GM21515 (cell line): ENCODE results near the gene DPP10.

ENCODE experiments used
- ATAC-seq: cut with Tn5 transposase; IDR thresholded peaks from one replicate; pipeline ENCODE4 v1.9.1; 2021; ENCODE audit not compliant: unreplicated experiment

Gene DPP10

GRCh38 chr2:115635430-115635829, 1193.0 kb downstream of the DPP10 start:
- ATAC-seq = no peak

DNA sequence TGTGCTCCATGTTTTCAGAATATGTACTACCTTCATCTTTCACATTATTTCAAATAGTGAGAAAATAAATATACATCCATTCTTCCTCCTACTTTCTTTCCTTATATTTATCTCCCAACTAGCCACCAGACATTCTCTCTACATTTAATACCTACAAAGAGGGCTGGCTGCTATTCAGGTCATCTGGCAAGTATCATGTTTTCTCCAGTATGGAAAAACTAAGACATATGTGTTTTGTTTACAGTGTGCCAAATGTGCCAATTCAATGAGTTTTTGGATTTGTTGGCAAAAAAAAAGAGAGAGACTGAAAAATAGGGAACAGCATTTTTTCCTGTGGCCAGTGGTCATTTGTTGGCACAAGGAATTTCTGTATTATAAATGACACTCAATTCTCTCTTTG, 1207.3 kb downstream of the DPP10 start:
- no peak for ATAC-seq

DNA sequence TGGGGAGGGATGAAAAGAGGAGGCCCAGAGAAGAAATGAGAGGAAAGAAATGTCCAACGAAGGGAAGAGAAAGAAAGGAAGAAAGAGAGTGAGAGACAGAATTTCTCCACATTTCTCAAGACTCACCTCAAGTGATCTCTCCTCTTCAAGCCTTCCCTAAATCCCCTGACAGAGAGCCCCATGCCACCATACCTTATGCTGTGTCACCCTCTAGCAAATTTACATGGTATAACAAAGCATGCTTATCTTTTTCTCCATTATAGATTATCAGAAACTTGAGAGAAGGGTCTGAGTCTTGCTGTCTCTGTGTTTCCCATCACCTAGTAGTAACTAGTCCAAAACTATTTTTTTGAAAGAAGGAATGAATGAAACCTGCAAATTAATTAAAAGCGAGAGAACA, 1208.4 kb downstream of the DPP10 start:
- ATAC-seq = no peak

- ATAC-seq = no peak
Measured at GRCh38 chr2:115652652-115653051, 1210.2 kb downstream of the DPP10 start.

- no peak for ATAC-seq
Measured at GRCh38 chr2:115654362-115654761, 1211.9 kb downstream of the DPP10 start.

- no peak for ATAC-seq
Measured at GRCh38 chr2:115678129-115678528, 1235.7 kb downstream of the DPP10 start.

- ATAC-seq = no peak
Measured at GRCh38 chr2:115684345-115684744, 1241.9 kb downstream of the DPP10 start.

GRCh38 chr2:115691409-115691808, 1249.0 kb downstream of the DPP10 start:
- no peak for ATAC-seq

- ATAC-seq = no peak
Measured at GRCh38 chr2:115694651-115695050, 1252.2 kb downstream of the DPP10 start.

- no peak for ATAC-seq
Measured at GRCh38 chr2:115733190-115733775, 1290.8 kb downstream of the DPP10 start.

- ATAC-seq = no peak
Measured at GRCh38 chr2:115738111-115738510, 1295.7 kb downstream of the DPP10 start.

- no peak for ATAC-seq
Measured at GRCh38 chr2:115739574-115739973, 1297.1 kb downstream of the DPP10 start.

DNA sequence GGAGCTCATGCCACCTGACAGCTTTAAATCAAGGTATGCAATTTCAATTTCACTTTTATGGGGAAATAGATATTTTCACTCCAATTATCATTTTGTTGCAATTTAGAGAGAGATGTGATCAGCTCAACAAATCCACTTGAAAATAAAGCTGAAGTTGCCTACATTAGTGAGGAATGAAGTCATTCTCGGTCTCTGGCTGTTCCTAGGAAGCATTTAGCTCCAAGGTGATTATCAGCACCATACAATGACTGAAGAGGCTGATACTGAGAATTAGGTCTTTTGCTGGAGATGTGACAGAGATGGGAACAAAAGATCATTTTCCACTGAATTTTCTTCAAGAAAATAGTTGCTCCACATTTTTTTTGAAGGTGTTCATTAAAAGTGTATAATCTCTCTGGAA, 1303.7 kb downstream of the DPP10 start:
- no peak for ATAC-seq

DNA sequence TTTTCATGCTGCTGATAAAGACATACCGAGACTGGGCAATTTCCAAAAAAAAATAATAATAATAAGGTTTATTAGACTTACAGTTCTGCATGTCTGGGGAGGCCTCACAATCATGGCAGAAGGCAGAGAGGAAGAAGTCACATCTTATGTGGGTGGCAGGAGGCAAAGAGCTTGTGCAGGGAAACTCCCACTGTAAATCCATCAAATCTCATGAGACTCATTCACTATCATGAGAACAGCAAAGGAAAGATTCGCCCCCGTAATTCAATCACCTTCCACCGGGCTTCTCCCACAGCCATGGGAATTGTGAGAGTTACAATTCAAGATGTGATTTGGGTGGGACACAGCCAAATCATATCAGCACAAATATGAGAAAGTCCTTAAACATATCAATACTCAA, 1314.8 kb downstream of the DPP10 start:
- ATAC-seq = no peak

DNA sequence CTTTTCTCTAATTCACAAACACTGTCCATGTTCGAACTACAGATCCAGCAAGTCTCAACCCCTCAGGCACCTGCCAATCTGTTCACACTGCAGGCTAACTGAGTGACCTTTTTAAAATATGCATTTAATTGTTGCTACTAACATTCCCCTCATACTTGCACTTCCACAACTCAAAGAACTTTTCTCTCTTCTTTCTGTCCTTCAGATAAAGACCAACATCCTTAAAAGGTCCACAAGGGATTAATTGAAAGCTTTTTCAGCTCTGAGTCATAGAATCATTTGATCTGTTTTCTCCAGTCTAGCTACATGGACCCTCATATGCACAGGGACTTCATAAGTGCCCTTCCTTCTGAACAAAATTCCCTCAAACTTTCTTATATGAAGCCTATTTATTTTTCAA, 1321.2 kb downstream of the DPP10 start:
- ATAC-seq = no peak

DNA sequence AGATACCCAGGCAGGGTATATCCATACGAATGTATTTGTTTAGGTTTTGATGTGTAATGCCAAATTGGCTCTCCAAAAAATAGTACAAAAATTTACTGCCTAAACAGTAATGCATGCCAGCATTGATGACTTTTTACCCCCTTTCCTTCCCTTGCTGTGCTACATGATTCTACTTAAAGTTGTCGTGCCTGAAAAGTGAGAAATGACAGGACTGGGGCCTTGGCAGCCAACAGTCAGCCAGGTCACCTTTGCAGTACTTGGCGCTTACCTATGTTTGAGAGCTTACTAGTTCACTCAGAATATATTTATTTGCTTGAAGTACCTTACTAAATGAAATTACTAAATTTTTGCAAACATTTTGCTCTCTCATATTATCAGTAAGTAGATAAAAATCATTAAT, 1329.1 kb downstream of the DPP10 start:
- no peak for ATAC-seq

GRCh38 chr2:115774361-115774760, 1331.9 kb downstream of the DPP10 start:
- ATAC-seq = no peak

GRCh38 chr2:115779085-115779632, 1336.7 kb downstream of the DPP10 start:
- no peak for ATAC-seq

DNA sequence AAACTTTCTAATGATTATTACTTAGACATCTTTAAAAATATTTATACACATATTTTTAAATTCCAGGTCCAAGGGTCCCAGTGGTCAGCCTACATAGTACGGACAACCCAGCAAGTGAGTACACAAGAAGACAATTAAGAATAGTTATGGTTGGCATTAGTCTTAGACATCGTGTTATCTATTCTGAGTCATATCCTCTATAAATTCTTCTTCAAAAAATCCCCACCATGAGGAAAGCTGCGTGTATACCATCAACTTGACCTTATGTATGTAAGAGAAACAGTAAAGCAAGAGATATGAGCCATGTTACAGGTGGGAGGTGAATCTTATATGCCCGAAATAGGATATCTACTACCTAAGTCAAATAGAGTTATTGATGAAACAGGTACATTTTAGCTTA, 1339.8 kb downstream of the DPP10 start:
- no peak for ATAC-seq

GRCh38 chr2:115796078-115796477, 1353.6 kb downstream of the DPP10 start:
- no peak for ATAC-seq

- no peak for ATAC-seq
Measured at GRCh38 chr2:115807276-115807675, 1364.8 kb downstream of the DPP10 start.

- ATAC-seq = no peak
Measured at GRCh38 chr2:115825912-115826311, 1383.5 kb downstream of the DPP10 start.

GRCh38 chr2:115833196-115833595, 1390.8 kb downstream of the DPP10 start:
- ATAC-seq = no peak
